NCI-H187 (cell line): ENCODE data around the gene ASZ1.

ENCODE experiments used
- DNase-seq, 2 experiments: peaks; one replicate each; lab custom pipeline; 2025; lab: John Stamatoyannopoulos, UW

ASZ1 gene

DNA sequence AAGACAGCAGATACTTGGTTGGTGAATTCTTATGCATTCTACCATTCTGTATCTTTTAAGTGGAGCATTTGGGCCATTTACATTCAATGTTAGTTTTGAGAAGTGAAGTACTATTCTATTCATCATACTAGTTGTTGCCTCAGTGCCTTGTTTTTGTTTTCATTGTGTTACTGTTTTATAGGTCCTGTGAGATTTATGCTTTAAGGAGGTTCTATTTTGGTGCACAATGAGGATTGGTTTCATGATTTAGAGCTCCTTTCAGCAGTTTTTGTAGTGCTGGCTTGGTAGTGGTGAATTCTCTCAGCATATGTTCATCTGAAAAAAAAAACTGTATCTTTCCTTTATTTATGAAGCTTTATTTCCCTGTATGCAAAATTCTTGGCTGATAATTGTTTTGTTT is 81.1 kb downstream of the ASZ1 start:
- DNase-seq: no peak

DNA sequence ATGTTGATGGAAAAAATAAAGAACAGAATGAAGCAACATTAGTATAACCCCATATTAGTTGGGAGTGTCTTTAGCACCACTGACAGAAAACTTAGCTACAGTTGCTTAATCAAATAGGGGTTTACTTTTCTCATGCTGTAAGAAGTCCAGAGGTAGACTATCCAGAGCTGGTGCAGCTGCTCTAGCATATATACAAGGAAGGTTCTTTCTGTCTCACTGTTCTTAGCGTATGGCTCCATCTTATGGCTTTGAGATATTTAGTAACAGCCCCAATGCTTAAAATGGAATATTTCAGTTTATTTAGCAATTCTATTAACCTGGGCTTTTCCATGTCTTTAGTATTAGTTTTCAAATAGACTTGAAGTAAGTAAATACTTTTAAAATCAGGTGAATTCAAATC is 89.3 kb downstream of the ASZ1 start:
- no peak for DNase-seq

DNA sequence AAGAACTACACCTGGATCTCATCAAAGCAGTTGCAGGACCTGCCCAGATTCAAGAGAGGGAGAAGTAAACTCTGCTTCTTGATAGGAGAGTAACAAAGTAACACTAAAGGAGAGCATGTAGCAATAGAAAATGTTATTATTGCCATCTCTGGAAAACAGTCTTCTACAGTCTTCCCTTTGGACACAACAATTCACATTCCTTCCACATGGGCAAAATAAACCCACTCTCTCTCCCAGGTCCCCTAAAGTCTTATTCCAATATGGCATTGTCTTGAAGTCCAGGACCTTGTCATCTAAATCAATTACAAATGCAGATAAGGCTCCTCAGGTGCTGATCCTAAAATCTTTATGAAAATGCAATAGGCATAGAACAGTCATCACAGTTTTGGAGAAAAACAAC is 94.1 kb downstream of the ASZ1 start:
- no peak for DNase-seq

DNA sequence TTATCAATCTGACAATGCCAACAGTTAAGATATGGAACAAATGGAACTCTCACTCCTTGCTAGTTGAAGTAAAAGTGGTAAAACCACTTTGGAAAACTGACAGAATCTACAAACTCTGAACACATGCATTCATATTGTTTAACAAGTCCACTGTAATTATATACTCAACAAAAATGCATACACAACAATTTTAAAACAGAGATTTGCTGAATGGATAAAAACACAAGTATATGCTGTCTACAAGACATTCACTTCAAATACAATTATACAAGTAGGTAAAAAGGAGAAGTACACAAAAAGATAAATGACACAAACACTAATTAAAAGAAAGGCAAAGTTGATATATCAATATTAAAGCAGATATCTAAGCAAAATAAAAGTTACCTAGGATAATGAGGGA is 95.3 kb downstream of the ASZ1 start:
- no peak for DNase-seq

DNA sequence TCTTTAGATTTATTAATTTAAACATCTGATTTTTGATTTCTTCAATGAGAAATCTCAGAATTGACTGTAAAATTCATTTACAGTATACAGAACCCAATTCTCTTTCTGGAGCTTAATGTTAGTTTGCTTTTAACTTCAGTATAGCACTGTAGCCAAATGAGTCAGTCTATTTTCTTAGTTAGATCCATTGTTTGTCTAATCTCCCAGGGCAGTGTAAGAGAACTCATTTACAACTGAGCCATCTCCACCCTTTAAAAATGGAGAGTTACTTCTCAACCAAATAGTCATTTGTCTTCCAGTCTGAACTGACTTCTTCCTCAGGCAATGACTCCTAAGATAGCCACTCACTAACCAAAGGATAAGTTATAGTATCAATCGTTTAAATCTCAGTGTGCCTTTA is 101.5 kb downstream of the ASZ1 start:
- DNase-seq: no peak

DNA sequence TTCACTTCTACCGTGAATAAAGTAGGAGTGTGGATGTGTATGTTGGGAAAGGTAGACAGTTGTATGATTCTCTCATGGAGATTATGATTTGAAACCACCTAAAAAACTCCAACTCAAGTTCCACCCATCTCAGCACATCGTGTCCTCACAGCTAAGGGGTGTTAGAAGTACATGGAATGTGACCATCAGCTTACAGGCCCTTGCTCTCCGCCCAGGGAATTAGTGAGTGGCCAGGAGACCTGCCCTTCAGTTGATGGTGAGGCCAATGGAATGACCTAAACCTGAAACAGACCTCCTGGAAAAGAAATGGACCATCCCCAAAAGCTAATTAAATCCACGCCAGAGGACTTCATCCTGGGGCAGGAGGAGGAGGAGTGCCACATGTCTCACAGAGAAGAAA is 102.3 kb downstream of the ASZ1 start:
- no peak for DNase-seq

DNA sequence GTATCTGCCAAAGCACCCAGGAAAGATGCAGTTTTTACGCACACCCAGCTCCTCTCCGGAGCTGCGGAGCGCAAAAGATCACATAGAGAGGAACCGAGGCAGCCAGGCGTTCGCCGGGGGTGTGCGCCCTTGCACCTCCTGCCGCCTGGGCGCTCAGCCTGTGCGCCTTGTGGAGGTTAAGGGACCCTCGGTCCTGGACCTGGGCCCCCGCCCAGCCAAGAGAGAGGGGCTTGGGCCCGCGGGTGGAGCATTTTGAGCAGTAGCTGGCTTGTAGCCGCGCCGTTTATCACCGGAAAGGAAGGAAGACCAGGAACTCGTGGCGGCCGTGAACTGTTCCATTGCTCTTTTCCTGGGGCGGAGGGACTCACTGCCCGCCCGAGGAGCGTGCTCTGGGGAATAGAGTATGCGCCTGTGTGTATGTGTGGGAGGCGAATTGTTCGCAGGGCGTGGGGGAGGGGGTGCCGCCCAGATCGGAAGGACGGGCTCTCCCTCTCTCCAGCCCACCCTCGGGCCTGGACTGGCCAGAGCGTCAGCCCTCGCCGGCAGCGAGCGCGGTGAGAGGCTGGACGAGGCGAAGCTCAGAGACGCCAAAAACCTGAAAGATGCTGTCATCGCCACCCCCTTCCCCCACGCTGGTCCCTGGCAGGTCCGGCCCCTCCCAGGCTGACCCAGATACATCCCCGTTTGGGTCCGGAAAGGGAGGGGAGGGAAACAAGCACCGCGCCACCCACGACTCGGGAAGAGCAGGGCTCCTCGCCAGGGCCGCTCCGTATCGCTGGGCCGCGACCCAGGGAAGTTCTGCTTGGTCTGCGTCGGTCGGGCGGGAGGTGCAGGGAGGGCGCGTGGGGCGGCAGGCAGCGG is 103.2 kb downstream of the ASZ1 start:
- no peak for DNase-seq

DNA sequence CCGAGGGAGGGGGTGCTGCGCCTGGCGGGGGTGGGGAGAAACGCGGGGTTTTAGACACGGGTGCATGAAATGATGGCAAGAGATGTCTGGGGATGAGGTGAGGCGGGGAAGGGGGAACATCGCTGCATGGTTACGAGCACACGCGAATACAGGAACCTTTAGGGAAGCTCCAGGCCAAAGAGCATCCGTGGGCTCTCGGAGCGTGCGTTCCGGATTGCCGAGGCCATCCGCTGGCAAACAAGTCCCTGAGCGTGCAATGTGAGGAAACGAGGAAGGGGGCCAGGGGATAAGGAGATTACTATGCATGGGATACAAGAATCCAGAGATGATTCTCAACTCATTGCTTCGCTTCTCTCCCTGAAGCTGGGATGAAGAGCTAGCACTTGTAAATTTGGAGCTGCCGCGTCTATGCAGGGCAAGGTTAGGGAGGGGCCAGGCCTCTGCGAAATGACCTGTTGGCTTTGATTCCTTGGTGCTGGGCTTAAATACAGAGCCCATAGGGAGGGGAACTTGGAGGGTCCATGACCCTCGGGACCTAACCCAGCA is 103.9 kb downstream of the ASZ1 start:
- no peak for DNase-seq

DNA sequence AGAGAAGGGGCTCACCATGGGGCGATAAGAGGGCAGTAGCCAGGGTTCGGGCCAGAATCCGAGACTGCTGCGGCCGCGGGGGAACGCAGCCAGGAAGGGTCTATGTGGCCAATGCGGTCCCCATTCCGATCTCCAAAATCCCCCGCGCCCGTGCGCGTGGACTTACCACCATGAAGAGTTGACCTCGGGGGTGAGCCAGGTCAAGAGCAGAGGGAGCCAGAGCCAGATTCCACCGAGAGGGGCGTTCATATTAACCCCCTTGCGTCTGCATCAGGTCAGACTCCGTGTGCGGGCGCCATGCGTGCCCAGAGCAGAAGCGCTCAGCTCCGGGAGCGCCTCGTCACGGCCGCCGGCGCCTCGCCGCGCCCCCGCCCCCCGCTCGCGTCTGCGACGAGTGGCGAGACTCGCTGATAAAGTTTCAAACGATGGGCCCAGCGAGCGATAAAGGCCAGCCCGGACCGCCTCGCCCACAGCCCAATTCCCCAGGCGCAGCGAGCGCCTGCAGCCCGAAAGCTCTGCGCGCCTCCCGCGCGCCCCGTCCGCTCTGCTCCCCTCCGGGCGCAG is 104.5 kb downstream of the ASZ1 start, which contains the start of gene WNT2:
WNT2 (minus strand) TSS at position 318 of the 564 bp plus-strand sequence; CDS start at position 249, 69 bp downstream.
- DNase-seq: no peak

DNA sequence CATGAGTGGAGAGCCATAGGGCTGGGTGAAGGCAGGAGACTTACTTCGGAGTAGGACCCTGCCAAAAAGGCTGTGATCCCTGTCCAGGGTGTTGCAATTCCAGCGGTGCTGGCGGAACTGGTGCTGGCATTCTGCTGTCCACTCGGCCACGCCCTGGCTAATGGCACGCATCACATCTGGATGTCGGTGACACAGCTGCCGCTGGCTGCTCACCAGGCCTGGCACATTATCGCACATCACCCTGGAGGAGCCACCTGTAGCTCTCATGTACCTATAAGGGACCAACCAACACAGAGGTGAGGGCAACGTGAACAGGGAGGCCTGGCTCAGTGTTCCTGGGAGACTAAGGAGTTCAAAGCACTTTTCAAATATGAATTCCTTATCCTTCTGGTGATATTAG is 106.8 kb downstream of the ASZ1 start:
- no peak for DNase-seq

DNA sequence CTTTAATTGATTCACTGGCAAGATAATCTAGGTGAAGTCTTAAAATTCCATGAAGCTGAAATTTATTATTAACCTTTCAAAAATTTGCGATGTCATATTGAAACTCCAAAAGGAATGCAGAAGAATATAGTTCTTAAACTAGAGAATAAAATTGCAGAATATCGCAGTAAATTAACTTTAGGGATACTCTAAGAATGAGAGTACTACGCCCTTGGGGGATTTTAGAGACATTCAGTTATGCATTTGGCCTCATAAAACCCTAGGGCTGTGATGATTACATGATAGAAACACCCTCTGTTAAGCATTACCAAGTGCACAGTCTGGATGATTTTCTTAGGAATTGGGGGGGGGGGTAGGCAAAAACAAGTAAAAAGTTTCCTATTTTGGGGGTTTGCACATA is 108.1 kb downstream of the ASZ1 start:
- DNase-seq: no peak

DNA sequence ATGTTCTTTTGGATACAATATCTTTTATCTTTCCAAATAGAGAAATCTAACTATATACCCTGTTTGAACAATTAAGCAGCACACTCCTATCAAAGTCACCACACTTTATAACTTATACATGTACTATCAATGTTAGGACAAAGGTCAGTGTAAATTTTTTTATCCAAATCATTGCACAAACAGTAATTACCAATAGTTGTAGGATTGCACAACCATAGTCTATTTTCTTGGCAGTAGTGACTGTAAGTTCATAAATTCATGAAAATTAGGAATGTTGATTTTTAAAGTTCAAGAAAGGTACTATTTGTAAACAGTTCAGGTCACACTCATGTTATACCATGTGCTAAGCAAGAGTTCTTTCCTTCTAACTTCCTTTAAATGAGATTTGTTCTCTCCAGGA is 113.7 kb downstream of the ASZ1 start:
- DNase-seq: no peak
